ENCODE results near the gene KIAA1549.

Gene KIAA1549

DNA sequence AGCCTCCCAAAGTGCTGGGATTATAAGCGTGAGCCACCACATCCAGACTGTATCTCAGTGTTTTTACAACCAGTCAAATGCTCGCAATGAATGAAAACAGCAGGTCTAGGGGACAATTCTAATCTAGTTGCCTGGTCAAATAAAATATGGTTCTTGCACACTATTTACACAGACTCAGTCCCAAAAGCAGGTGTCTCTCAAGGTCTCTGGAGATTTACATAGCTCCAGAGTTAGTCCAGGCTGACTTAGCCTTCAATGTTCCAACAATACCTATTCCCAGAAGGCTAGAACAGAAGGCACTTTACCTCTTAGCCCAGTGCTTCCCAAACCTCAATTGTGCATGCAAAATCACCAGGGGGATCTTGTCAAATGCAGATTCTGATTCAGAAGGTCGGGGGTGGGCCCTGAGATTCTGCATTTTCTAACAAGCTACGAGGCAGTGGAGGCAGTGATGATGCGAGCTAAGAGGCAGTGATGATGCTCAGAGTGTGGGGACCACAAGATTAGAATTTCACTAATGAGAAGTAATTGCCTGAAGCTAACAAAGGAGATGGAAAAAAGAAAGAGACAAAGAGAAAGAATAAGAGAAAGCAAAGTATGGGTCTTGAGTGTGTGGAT is 6.4 kb downstream of the KIAA1549 start:
- DNase-seq = no peak

DNA sequence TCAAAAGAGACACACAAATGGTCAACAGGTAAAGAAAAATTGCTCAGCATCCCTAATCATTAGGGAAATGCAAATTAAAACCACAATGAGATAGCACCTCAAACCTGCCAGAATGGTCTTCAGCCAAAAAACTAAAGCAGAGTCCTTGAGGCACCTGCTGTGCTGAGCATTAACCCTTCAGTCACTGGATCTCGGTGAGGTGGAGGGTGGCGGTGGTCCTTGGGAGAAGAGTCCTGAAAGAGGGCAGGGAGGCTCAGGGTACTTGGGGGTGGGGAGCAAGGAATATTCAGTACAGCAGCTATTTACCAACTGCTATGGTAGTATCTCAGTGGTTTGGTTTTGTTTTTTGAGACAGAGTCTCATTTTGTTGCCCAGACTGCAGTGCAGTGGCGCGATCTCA is 7.1 kb downstream of the KIAA1549 start:
- DNase-seq = no peak

DNA sequence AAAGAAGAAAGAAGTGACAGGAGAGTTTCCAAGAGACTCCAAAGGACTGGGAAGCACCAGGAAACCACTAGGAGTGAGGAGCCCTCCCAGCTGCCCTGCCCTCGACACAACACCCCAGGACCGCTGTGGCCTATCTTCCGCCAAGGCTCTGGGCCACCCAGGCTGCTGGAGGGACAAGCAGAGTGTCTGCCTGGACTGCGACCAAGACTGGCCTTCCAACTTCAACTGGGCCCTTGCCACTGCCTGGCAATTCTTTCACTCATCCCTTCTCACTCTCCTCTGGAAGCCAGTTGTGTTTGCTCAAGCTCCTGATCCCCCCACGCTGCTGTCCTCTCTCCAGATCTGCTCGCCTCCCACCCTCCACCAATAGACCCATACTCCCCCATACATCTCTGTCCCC is 10.2 kb downstream of the KIAA1549 start:
- DNase-seq = no peak

DNA sequence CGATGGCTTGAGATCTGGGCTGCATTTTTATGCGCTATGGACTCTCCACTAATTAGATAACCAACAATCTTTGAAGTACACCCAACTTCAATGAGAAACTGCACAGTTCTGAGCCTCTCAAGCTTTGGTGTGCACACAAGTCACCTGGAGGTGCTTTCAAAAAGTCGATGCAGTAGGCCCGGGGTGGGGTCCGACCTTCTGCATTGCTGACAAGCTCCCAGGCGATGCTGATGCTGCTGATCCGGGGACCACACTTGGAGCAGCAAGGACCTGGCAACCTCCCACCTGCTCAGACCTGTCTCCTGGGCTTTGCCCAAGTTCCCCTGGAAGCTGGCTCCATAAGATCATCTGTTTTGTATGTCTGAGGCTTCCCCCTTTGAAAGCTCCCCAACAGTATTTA is 10.7 kb downstream of the KIAA1549 start:
- DNase-seq = no peak

DNA sequence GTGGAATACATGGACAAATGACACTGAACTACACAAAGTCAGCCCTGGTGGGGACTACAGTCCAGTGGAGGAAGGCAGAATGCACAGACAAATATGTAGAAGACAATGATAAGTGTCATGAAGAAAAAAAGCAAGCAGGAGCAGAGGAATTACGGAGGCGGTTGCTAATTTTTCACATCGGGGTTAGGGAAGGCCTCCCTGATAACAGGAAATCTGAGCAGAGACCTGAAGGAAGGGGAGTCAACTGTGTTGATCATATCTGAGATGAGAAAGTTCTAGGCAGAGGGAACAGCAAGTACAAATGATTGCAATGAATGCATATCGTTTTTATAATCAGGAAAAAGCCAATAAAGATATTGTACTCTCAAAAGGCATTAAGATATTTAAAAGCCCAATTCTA is 14.0 kb downstream of the KIAA1549 start:
- DNase-seq = no peak

DNA sequence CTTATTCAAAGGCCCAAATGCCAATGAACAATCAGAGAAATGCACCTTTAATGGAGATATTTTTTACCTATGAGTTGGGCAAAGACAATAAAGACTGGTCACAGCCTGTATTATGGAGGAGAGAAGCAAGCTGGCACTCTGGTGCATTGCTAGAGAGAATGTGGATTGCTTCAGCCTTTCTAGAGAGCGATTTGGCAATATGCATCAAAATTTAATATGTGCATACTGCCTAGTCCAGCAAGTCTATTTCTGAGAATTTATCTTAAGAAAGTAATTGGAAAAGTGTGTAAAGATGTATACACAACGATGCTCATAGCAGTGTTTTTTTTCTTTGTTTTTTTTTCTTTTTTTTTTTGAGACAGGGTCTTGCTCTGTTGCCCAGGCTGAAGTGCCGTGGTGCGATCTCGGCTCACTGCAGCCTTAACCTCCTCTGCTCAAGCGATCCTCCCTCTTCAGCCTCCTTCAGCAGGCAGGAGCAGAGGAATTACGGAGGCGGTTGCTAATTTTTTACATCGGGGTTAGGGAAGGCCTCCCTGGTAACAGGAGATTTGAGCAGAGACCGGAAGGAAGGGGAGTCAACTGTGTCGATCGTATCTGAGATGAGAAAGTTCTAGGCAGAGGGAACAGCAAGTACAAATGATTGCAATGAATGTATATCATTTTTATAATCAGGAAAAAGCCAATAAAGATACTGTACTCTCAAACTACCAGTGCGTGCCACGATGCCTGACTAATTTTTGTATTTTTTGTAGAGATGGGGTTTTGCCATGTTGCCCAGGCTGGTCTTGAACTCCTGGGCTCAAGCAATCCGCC is 16.4 kb downstream of the KIAA1549 start:
- DNase-seq = no peak

DNA sequence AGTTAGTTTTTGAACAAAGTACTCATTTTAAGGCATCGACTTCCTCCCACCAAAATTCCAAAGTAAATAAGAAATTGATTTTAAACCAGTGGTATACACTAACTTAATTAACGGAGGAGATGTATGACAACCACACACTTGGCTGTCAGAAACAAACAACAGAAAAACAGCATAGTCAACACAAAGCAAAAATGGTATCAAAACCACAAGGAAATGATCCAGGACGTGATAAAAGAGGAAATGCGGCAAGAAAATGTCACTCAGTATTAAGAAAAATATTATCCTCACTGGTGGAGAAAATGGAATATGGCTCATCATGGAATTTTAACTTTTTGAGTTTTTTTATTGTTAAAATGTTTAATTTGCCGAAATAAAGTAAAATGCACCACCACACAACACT is 17.5 kb downstream of the KIAA1549 start:
- no peak for DNase-seq

DNA sequence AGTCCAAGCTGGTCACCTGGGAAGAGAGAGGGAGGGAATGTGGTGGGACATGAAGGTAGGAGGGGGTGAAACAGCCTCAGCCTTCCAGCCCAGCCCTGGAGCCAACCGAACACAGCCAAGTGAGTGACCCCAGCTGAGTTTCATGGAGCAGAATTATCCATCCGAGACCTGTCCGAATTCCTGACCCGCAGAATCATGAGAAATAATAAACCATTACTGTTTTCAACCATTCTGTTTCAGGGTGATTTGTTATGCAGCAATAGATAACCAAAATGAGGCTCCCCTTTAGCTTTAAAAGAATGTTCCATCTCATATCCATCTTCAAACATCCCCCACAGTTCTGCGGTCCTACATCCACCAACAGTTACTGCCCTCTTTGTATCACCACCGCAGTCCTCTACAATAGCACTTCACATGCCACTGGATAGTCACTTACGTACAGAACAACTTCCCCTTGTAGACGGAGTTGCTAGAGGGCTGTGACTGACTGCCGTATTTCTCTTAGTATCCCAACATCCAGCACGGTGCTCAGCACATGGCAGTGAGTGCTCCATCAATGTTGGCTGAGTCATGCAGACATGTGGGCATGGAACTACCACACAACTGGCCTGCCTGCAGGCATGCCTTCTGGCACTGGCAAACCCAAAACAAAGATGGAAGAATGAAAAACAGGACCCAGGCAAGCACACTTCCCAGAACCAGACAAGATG is 18.5 kb downstream of the KIAA1549 start:
- DNase-seq = no peak

DNA sequence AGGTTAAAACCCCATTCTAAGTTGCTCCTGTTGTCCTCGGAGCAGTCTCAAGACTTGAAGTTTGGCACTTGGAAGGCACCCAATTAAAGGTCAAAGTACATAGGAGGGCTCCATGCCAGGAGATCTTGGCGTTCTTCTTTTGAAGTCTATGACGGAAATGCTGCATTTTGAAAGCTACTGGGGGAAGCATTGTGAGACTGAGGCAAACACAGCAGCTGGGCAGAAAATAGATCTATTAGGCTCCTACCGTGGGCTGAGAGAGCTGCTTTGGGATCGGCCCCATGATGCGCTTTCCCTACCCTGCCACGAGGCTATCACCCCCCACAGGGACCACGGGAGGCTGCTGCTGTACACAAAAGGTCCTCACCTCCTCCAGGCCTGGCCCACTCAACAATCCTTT is 20.0 kb downstream of the KIAA1549 start:
- no peak for DNase-seq

DNA sequence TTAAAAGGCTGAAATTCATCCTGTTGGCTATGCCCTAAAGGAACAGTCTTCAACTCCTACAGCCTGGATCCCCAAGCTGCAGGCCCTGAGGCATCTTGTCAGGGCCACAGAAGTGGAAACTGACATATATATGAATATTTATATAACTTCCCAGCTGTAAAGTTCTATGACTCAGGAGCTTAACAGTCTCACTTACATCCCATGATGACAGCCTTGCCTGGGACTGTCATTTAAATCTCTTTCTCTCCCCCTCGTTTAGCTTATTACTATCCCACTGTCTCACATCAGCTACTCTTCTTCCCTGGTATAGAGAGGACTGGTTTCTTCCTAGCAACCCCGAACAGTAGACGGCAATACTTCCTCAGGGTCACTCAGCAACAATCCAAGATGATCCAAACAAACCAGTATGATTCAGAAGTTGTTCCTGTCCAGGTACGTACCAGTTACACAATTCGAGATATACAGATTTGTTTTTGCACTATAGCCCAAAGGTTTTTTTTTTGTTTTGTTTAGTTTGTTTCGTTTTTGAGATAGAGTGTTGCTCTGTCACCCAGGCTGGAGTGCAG is 22.7 kb downstream of the KIAA1549 start:
- no peak for DNase-seq

DNA sequence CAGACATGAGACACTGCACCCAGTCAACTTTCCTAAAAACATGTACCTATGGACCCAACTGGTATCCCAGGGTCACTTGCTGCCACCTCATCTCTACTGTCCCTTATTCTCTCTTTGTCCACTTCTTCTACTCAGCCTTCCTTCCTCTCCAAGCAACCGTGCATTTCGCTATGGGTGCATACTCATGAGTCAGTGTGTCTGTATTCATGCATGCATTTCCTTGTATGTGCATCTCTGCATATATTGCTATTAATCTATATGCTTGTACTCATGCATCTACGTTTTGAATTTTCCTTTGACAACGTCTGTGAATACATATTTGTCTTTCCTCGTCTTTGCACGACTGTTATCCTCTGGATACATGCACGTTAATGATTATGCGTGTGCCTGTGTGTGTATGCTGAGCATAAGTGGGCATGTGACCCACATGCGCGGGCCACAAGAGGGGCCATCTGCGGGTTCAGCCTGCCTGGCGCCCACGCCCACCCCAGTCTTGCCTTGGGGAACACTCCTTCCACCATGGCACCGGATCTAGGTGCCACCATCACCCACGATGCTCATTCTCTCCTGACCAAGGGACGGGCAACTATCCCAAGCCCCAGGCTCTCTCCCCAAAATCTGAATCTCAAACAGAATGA is 23.3 kb downstream of the KIAA1549 start:
- no peak for DNase-seq

DNA sequence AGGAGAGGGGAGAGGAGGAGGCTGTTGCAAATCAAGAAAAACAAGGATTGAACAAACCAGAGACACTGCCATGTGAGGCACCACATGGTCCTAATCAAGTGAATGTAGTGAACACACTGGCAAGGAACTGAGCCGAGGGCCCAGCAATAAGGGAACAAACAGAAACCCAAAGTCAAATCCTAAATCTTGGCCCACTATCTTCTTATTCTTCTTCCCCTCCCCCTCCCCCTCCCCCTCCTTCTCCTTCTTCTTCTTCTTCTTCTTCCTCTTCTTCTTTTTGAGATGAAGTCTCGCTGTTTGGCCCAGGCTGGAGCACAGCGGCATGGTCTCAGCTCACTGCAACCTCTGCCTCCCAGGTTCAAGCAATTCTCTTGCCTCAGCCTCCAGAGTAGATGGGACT is 24.0 kb downstream of the KIAA1549 start:
- DNase-seq = no peak

DNA sequence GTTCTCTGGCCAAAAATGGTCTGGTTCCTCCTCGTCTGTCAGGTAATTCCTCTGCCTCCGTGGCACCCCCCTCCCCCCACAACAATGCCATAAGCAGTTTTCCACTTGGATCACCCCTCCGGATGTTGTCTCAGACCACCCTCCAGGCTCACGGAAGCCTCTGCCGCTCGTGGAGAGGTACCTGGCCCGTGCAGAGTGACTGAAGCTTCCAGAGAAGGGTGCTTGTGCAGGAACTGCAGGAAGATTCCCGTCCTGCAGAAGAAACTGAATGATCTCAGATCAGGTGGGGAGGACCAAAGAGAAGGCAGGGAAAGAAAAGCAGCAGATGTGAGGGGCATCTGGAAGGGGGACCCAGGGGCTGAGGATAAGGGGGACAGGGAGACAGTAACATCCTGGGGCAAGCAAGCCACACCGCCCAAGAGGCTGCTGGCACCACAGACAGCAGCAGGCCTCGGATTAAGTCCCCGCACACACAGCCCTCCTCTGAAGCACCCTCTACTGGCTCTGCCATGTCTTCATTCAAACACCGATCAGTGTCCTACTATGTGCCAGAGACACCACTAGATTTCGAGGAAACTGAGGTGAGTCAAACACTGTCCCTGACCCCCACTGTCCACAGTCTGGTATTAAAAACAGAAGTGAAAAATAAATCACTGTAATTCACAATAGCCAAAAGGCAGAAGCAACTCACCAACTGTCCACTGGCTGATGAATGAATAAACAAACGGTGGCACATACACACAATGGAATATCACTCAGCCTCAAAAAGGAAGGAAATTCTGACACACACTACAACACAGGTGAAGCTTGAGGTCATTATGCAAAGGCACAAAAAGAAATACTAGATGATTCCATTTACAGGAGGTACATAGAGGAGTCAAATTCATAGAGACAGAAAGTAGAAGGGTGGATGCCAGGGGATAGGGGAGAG is 26.4 kb downstream of the KIAA1549 start:
- DNase-seq = no peak

DNA sequence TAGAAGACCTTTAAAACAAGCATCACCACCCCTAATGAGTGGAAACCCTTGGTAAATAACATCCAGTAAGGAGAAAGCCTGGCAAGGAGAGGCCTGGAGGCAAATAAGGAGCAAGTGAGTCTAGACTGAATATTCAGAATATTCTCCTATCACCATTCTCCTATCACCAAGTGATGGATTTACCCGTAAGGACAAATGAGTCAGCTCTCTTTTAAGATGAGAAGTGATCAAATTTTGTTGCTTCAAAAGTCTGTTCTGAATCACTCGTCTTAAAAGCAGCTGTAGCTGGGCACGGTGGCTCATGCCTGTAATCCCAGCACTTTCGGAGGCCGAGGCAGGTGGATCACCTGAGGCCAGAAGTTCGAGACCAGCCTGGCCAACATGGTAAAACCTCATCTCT is 28.4 kb downstream of the KIAA1549 start:
- no peak for DNase-seq

DNA sequence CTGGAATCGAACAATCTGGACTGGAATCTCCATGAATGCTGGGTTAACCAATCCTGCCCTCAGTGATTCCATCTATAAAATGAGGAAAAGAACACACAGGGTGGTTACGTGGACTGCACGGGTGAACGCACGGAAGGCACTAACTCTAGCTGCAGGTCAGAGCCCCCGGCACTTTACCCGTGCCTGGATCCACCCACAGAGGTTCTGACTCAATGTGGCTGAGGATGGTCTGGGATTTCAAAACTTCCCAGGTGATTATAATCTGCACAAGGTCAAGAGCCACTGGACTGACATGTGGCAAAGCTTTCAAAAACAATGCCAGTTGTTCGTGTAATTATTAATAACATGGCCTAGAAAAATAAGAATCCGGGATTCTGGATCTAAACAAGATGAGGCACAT is 29.2 kb downstream of the KIAA1549 start:
- DNase-seq = no peak

DNA sequence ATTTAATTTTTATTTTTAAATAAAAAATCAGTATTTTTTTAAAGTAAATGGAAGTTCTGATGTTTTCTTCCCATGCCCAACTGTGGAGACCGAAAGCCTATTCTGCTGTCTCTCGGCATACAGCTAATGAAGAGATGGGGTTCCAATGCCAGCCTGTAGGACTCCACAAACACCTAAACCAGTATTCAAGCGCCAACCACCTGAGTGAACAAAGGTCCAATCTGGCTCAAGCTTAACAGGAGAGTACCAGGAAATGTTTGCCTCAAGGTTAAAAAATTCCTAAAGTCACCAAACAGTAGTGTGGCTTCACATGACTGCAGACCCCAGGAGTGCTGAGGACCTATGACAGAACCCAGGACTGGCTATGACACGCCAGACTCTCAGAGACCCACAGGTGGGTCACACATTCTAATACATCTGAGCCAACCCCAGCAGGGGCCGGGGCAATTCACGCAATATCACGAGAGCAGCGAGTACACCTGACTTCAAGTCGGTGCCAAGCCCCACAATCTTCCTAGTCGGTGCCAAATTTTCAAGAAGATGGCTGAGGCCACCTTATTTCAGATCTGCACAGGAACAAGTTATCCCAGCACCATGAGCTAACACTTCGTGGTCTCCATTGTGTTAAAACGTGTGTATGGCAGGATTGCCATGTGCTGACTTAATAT is 31.6 kb downstream of the KIAA1549 start:
- DNase-seq = no peak

DNA sequence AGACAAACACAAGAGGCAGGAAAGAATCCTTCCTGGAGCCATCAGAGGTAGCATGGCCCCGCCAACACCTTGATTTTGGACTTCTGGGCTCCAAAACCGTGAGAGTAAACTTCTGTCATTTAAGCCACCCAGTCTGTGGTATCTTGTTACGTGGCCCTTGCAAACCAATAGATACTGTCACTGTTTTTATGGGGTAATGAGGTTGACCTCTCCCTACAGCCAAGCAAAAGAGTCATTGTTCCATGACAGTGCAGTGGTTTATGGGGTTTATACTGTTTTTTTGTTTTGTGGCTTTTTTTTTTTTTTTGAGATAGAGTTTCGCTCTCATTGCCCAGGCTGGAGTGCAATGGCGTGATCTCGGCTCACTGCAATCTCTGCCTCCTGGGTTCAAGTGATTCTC is 32.8 kb downstream of the KIAA1549 start:
- no peak for DNase-seq

DNA sequence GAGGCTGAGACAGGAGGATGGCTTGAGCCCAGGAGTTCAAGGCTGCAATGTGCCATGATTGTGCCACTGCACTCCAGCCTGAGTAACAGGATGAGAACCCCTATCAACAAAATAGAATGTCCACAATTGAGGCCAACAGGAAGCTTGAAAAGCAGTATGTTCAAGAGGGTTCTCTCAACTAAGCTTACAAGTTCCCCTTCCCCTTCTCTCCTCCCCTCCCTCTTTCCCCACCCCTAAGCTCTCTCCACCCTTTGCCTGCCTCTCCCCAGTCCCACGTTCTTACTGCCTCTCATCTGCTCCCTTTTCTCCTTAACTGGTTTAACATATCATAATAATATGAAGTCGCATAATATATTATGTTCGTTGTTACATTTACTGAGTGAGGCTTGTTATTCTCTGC is 35.4 kb downstream of the KIAA1549 start:
- DNase-seq = no peak

DNA sequence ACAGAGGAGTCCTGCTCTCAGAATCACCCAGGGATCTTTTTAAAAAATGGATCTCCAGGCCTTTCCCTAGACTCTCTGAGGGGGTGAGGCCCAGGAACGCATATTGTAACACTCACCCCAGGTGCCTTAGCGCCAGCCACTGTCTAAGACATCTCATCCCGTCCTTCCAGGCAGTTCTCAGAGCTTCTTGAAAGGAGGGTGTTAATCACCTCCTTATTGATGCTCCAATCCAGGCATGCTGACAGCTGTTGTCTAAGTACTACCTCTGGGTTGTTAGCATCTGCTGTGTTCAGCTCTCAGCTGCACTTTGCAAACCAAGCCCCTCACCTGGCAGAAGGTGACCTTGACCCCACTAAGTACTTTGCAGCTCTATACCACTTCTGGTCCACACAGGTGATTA is 36.0 kb downstream of the KIAA1549 start:
- no peak for DNase-seq

DNA sequence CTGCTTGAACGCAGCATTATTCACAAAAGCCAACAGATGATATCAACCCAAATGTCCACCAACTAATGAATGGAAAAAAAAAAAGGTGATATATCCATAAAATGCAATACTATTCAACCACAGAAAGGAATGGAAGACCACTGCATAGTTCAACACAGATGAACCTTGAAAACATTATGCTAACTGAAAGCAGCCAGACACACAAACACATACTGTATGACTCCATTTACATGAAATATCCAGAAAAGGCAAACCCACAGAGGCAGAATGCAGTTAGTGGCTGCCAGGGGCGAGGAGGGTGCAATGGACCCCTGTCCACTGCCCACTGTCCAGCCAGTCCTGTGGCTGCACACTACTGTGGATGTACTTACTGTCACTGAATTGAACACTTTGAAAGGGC is 36.6 kb downstream of the KIAA1549 start:
- no peak for DNase-seq

DNA sequence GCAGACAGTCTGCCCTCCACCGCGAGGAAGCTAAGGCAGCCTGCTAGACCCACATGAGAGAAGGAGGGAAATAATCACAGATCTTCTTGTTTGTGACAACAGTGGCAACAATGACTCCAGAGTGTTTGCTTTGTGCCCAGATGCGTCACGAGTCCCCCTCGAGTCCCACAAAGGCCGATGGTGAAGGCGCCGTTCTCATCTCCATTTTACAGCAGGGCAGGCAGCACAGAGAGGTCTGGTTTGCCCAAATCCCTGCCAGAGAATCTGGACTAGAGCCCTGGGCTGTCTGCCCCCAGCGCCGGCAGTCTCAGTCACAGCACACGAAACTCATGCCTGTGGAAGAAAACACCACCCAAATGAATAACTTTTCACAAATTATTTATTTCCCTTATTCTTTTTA is 38.1 kb downstream of the KIAA1549 start:
- no peak for DNase-seq

DNA sequence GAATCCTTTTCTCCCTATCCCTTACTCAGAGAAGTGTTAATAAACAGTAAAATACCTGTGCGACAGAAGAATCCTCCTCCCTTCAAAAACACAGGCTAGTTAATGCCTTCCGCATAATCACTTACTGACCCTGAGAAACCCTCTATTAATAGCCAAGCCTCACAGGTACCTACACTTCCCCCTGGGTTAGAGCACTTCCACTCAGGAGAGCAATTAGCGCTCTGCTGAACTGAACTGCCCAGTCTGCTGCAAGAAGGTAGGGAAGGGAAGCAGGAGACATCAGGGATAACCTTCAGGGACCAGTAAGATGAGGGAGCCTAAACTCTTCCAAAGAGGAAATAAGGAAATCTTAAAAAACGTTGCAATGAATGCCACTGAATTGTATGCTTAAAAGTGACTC is 39.6 kb downstream of the KIAA1549 start:
- no peak for DNase-seq

All from eye (tissue), 1 donor.